ENCODE results near the gene LYAR. TPM values are rescaled to one million over a fixed set of nuclear protein-coding genes. Genes with fewer than 3 reads are reported as not detected.
A peak's percentile ranks its signal among the peaks of the same experiment; 100 is the strongest.

The LYAR gene
- total and polyA plus RNA-seq, 10 of the 15 experiments (the other 5 are each of a cell fraction or from before 2014, with no cell fraction given): 18.3 to 85.4 (median 40.1) TPM

GRCh38 chr4:4289941-4290850 lies at the start of gene LYAR, which contains the start of gene ZBTB49 (continued):
- TF ChIP-seq USF2 (IDR thresholded peaks at IDR 0.05; ENCODE audit: borderline replicate concordance, low read depth, low read length): peak; percentile 31
- TF ChIP-seq EGR1 (IDR thresholded peaks at IDR 0.05; ENCODE audit: borderline replicate concordance in 1 of 2, low read depth in 2 of 2, low read length in 2 of 2): no peak
- TF ChIP-seq TCF7 (IDR thresholded peaks at IDR 0.05; ENCODE audit: borderline replicate concordance): no peak
- TF ChIP-seq ZBTB11 (CRISPR knock-in tag; IDR thresholded peaks at IDR 0.05): no peak
- TF ChIP-seq EP300 (IDR thresholded peaks at IDR 0.05; ENCODE audit: borderline replicate concordance in 1 of 2, control insufficient read depth in 1 of 2, low read depth in 2 of 2, low read length in 2 of 2): no peak
- no peak for TF ChIP-seq CEBPB (IDR thresholded peaks at IDR 0.05; ENCODE audit: borderline replicate concordance in 1 of 2, low read depth in 2 of 2, low read length in 2 of 2)
- no peak for TF ChIP-seq SMARCA5 (IDR thresholded peaks at IDR 0.05)
- TF ChIP-seq IRF5 (IDR thresholded peaks at IDR 0.05; ENCODE audit: borderline replicate concordance): no peak
- TF ChIP-seq NBN (IDR thresholded peaks at IDR 0.05): peak; percentile 68; the same call in 1 of the 2 replicates
- TF ChIP-seq BACH1 (IDR thresholded peaks at IDR 0.05; ENCODE audit: borderline replicate concordance): peak; percentile 51; the same call in 1 of the 2 replicates
- no peak for TF ChIP-seq ESRRA (IDR thresholded peaks at IDR 0.05; ENCODE audit: low read length)
- TF ChIP-seq RAD21 (IDR thresholded peaks at IDR 0.05; ENCODE audit: insufficient read depth, low read depth, low read length): no peak
- no peak for TF ChIP-seq ZNF274 (IDR thresholded peaks at IDR 0.05; ENCODE audit: insufficient read depth, insufficient read length)
- peak; percentile 47; the same call in 1 of the 2 replicates for TF ChIP-seq PML (IDR thresholded peaks at IDR 0.05; ENCODE audit: low read length)
- no peak for TF ChIP-seq NR2C2 (IDR thresholded peaks at IDR 0.05; ENCODE audit: borderline replicate concordance, control insufficient read depth, insufficient read length, low read depth)
- peak; percentile 97 for TF ChIP-seq MAX (IDR thresholded peaks at IDR 0.05; ENCODE audit: low read depth, low read length)
- TF ChIP-seq BCLAF1 (IDR thresholded peaks at IDR 0.05): no peak
- no peak for TF ChIP-seq MLLT1 (IDR thresholded peaks at IDR 0.05)
